NOMO-1 (cell line): ENCODE data around the gene F5.

Experiments used
- DNase-seq, 2 experiments: peaks; one replicate each; lab custom pipeline; 2025; ENCODE audit not compliant: unreplicated experiment in 2 of 2; lab: John Stamatoyannopoulos, UW

The F5 gene

GRCh38 chr1:169588785-169589485, 2.7 kb upstream of the F5 start:
- no peak for DNase-seq

DNA sequence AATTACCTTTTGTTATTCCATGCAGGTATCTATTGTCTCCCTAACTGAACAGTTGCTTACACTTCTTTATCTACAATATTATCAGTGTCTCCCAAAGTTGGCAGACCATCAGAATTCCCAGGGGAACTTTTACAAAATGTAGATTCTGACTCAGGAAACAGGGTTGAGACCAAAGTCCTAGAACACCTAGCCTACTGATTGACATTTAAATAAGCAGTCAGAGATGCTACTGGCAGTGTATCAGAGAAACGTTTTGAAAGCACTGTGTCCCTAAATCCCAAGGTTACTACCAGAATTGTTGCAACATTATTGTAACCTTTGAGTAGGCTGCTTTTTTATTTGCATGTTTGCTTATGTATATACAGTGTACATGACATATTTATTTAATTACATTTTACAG, 1.8 kb upstream of the F5 start:
- no peak for DNase-seq

GRCh38 chr1:169586067-169586394, 250 bp downstream of the F5 start:
- DNase-seq: no peak

DNA sequence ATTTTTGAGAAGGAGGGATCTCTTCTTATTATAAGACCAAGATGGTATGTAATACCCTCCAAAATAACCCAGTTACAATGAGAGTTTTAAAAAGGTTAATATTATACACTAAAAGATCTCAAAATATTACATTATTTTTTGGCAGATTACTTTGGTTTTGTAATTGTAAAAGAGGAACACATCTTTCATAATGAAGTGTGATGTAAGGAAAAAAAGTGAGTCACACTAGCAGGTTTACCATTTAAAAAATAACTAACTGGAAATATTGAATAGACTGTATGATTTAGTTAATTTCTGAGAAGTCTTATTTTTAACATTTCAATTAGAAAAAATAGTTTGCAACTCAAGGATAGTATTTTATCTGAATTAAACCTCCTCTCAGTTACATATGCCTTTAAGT, 1.1 kb downstream of the F5 start:
- DNase-seq: peak; percentile 26 to 76

DNA sequence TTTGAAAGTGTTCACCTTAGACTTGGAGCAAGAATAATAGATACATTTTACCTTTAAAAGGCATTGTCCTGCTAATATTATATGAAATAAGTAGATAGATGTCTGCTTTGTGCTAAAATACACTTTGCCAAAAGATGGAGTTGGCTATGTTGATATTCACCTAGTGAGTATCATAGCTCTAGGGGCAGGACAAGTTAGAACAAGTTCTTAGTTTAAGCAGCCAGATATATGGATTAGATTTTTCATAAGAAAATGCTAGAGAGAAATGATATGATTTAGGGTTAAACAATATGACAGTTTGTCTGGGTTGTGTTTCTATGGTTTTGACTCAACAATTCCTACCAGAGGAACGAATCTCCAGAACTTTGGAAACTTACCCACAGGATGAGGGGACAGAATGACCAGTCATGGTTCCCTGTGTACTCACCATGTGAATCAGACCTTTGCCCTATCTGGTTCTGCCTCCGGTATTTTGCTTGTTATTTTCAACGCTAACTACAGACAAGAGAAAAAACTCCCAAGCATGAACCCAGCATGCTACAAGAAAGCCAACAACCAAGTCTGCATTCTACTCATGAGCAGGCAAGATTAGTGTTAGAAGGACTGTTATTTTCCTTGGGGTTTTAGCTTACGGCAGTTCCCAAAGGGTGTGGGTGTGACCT, 1.7 kb downstream of the F5 start:
- DNase-seq: peak; percentile 26 to 66

GRCh38 chr1:169577981-169578738, 8.1 kb downstream of the F5 start:
- DNase-seq: no peak

DNA sequence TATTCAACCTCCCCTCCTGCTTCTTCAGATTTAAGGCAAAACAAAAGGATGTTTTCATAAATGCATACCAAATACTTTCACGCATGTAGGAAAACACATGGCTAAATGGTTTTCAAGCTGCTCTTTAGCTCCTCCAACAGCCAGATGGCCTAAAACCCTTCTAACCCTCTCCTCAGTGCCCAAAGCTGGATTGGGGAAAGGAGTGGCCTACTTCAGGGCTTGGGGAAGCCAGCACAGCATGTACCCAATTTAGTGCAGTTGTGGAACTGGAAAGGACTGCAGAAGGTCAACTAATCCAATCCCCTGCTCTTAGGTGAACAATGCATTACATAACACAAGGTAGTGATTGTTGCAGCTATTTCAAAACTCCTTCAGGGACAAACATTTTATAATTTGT, 9.3 kb downstream of the F5 start:
- no peak for DNase-seq

DNA sequence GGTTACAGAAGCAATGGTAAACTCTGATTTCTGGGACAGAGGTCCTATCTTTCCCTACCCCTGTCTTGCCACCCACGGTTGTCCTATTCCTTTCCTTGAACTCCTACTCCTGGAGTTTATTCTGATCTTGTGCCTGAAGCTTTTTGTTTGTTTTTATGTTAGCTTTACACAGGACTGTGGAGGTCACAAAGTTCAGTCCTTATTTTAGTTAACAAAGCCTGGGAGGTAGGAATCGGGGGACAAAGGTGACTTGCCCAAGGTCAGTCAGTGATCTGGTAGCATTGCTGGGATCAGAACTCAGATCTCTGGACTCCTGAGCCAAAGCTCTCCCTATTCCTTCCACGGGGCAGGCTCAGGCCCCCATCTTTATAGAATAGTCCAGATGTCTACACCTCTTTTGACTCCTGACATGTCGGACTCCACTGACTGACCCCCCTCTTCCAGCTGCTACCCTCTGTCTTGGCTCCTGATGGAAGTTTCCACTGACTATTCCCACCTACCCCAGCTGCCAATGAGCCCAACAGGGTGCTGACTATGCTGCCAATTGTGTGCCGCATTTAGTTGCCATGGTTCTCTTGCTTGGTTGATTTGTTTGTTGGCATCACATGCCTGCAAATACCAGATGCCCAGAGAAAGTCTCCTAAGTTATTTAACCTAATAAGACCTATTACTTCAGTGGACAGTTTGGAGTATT, 9.9 kb downstream of the F5 start:
- no peak for DNase-seq

- no peak for DNase-seq
Observed at GRCh38 chr1:169574336-169574735, 11.9 kb downstream of the F5 start.

- DNase-seq: no peak
Observed at GRCh38 chr1:169572187-169572586, 14.1 kb downstream of the F5 start.

DNA sequence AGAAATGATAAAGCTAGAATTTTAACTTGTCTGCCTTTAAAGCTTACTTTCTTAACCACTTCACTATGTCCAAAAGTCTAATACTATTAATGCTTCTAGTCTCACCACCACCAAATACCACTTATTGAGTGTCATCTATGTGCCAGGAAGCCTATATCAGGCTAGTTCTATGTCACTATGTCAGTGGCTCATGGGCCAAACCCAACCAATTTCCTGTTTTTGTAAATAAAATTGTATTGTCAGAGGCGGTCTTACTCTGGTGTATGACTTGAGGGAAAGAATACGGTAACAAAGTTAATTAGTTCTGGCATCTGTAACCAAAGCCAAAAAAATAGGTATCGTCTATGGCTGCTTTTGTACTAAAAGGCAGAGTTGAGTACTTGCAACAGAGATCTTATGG, 14.8 kb downstream of the F5 start:
- DNase-seq: no peak

GRCh38 chr1:169570172-169570574, 16.1 kb downstream of the F5 start:
- no peak for DNase-seq

DNA sequence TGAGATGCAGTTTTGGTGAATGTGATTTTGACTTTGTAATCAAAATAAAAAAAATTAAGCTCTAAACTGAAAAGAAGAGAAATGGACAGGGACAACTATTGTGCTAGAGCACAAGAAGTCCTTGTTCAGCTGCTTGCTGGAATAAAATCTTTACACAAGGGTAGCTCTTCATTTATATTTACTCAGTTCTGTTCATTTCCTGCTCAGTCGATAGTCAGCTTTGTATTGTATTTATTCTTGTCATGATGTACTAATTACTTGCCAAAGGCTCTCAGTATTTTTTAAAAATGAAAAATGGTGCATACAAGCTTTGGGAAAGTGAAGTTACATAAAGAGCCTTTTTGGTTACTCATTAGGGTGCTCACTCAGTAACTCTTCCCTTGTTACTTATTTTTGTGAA, 17.8 kb downstream of the F5 start:
- no peak for DNase-seq

- DNase-seq: no peak
Observed at GRCh38 chr1:169565335-169566271, 20.7 kb downstream of the F5 start.

- peak in 1 of 2 experiments; percentile 68 for DNase-seq
Observed at GRCh38 chr1:169563650-169564049, 22.6 kb downstream of the F5 start.

DNA sequence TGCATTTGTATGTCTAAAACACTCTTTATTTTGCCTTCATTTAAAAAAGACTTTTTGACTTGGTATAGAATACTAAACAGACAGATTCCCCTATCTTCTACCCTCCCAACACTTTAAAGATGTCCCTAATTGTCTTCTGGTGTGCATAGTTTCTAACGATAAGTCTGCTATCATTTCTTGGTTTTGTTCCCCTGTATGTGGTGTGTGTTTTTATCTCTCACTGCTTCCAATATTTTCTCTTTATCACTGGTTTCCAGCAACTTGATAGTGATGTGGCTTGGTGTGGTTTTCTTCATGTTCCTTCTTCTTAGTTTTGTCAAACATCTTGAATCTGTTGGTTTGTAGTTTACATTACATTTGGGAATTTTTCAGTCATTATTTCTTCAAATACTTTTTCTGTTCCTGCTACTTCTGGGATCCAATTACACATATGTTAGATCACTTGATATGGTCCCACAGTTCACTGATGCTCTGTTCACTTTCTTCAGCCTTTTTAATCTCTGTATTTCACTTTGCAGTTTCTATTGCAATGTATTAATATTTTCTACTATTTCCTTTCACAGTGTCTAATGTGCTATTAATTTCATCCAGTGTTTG, 23.2 kb downstream of the F5 start:
- DNase-seq: no peak

GRCh38 chr1:169561692-169562091, 24.6 kb downstream of the F5 start:
- no peak for DNase-seq

DNA sequence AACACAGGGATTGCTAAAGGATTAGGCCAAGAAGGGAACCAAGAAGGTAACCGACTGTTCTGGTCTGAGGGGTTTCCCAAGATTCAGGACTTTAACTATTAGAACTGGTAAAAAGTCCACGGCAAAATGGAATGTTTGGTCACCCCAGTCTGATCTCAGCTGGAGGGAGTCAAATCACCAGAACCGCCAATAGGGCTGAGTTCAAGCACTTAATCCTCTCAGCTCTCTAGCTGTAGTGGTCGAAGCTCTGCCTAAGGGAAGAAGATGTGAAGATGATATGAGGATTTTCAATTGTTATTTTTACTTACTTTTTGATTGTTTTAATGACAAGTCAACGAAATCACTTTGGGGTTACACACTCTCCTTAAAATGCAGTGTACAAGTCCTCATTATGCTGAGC, 29.1 kb downstream of the F5 start:
- DNase-seq: no peak

DNA sequence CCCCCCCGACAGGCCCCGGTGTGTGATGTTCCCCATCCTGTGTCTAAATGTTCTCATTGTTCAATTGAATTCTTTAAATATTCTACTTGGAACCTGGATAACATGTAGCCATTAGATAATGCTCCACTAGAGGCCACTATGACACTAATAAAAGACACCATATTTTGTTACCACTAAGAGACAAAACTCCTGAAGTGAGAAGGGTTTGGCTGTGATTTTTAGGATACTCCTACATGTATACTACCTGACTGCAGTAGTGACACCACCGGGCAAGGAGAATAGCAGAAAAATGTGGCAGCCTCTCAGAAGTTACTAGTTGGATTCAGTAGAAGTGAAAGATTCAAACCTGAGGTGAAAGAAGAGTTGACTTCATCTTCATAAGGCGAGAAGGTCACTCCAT, 36.0 kb downstream of the F5 start:
- DNase-seq: peak; percentile 23 to 41

DNA sequence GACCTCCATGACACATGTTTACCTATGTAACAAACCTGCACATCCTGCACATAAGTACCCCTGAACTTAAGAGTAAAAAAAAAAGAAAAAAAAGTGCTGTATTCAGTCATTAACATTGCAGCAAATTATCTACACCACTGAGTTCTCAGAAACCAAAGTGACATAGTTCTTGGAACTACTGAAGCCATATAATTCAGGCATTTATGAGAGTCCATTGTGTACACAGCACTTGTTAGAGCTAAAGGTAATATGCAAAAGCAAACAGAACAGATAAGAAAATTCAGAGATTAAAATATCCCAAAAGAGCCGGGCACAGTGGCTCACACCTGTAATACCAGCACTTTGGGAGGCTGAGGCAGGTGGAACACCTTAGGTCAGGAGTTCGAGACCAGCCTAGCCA, 38.0 kb downstream of the F5 start:
- DNase-seq: no peak
